Neural progenitor cell (in vitro differentiated cells): ENCODE data around the gene BCL7A. TPM values are rescaled to one million over a fixed set of nuclear protein-coding genes. Genes with fewer than 3 reads are reported as not detected.

Source experiments
- DNase-seq: peaks from one replicate; pipeline ENCODE4 v3.0.0-alpha.2; 2016; ENCODE audit warnings: low spot score
- H2AFZ ChIP-seq: fragments of 200-600 bp; sonication (generic); replicated peaks from 2 replicates; pipeline ENCODE4 v1.6.1; 2016; ENCODE audit warnings: antibody characterized with exemption
- H3F3A ChIP-seq: fragments of 200-600 bp; sonication (generic); 2 replicates; pipeline ENCODE4 v1.6.1; 2016; ENCODE audit warnings: antibody characterized with exemption, low read depth
- H3K27ac ChIP-seq: fragments of 200-600 bp; sonication (generic); 2 replicates; pipeline ENCODE4 v1.5.1; 2016; ENCODE audit warnings: mild to moderate bottlenecking
- H3K27me3 ChIP-seq: fragments of 200-600 bp; sonication (generic); 2 replicates; pipeline ENCODE4 v1.6.1; 2016; ENCODE audit warnings: mild to moderate bottlenecking, moderate library complexity
- H3K36me3 ChIP-seq: fragments of 200-600 bp; sonication (generic); 2 replicates; pipeline ENCODE4 v1.5.1; 2016
- H3K4me1 ChIP-seq: fragments of 200-600 bp; sonication (generic); 2 replicates; pipeline ENCODE4 v1.6.1; 2016; ENCODE audit warnings: mixed run types
- H3K4me2 ChIP-seq: fragments of 200-600 bp; sonication (generic); 2 replicates; pipeline ENCODE4 v1.6.1; 2016
- H3K4me3 ChIP-seq: fragments of 200-600 bp; sonication (generic); 2 replicates; pipeline ENCODE4 v1.5.1; 2016
- H3K79me2 ChIP-seq: fragments of 200-600 bp; sonication (generic); 2 replicates; pipeline ENCODE4 v1.6.1; 2016; ENCODE audit warnings: low read depth
- H3K9ac ChIP-seq: fragments of 200-600 bp; sonication (generic); 2 replicates; pipeline ENCODE4 v1.6.1; 2016
- H3K9me3 ChIP-seq: fragments of 200-600 bp; sonication (generic); 2 replicates; pipeline ENCODE4 v1.5.1; 2016; ENCODE audit warnings: low read depth
- H4K20me1 ChIP-seq: fragments of 200-600 bp; sonication (generic); 2 replicates; pipeline ENCODE4 v1.6.1; 2016; ENCODE audit warnings: low read depth
- H3K27ac Mint-ChIP-seq: 3 replicates; pipeline ENCODE4 v1.8.0; 2021; ENCODE audit warnings: mixed read lengths
- H3K27me3 Mint-ChIP-seq: 2 replicates; pipeline ENCODE4 v1.8.0; 2022; ENCODE audit warnings: low read depth, mild to moderate bottlenecking, inconsistent platforms, moderate library complexity, mixed read lengths; ENCODE audit not compliant: insufficient read depth
- H3K36me3 Mint-ChIP-seq: 3 replicates; pipeline ENCODE4 v1.8.0; 2021; ENCODE audit warnings: mixed read lengths
- H3K4me1 Mint-ChIP-seq: 3 replicates; pipeline ENCODE4 v1.8.0; 2021; ENCODE audit warnings: mixed read lengths
- H3K4me3 Mint-ChIP-seq: 3 replicates; pipeline ENCODE4 v1.8.0; 2021; ENCODE audit warnings: mild to moderate bottlenecking, moderate library complexity, mixed read lengths
- H3K9me3 Mint-ChIP-seq: 3 replicates; pipeline ENCODE4 v1.8.0; 2020; ENCODE audit warnings: mixed read lengths
- CTCF ChIP-seq: fragments of 200-600 bp; sonication (generic); IDR thresholded peaks from 2 replicates; pipeline ENCODE4 v1.5.1; 2017; ENCODE audit warnings: antibody characterized with exemption, mild to moderate bottlenecking
- EZH2 ChIP-seq: fragments of 200-600 bp; sonication (generic); IDR thresholded peaks from 2 replicates; pipeline ENCODE4 v1.6.1; 2017; ENCODE audit warnings: antibody characterized with exemption, mild to moderate bottlenecking, moderate library complexity
- EZH2phosphoT487 ChIP-seq: fragments of 200-600 bp; sonication (generic); IDR thresholded peaks from 2 replicates; pipeline ENCODE4 v1.6.1; 2017; ENCODE audit warnings: antibody characterized with exemption
- total RNA-seq: library from RNA; depleted of rRNA; stranded (reverse); fragments of >200 nt; gene quantifications from 2 replicates; pipeline ENCODE4 v1.2.3, GENCODE V29; 2015; ENCODE audit warnings: low replicate concordance

The BCL7A gene
- total RNA-seq, 1 donor from 2014 or later = 22.1 TPM

- no peak overlapping the region for H3K27ac ChIP-seq
- no peaks in the 10 kb centered on the region for H4K20me1 ChIP-seq
- no peak overlapping the region for H2AFZ ChIP-seq
- Mint-ChIP-seq H3K9me3 (peaks cover 10% of the 10 kb centered on the region), H3K27ac (no peak overlapping the region), H3K36me3 (peaks cover 4% of the 10 kb centered on the region), H3K27me3 (peaks cover 6% of the 10 kb centered on the region), H3K4me3 (no peak overlapping the region), H3K4me1 (peaks cover 3% of the 10 kb centered on the region)
- no peak for TF ChIP-seq EZH2
- TF ChIP-seq EZH2phosphoT487 = no peak
- TF ChIP-seq CTCF = no peak
- H3K79me2 ChIP-seq = no peaks in the 10 kb centered on the region
- no peak overlapping the region for H3K4me2 ChIP-seq
- no peaks in the 10 kb centered on the region for H3F3A ChIP-seq
- no peaks in the 10 kb centered on the region for H3K36me3 ChIP-seq
- H3K4me3 ChIP-seq = no peak overlapping the region
- no peaks in the 10 kb centered on the region for H3K4me1 ChIP-seq
- no peaks in the 10 kb centered on the region for H3K27me3 ChIP-seq
- H3K9me3 ChIP-seq = no peaks in the 10 kb centered on the region
- no peak overlapping the region for H3K9ac ChIP-seq
- no peak for DNase-seq
These were observed 8.5 kb upstream of the BCL7A start for GRCh38 chr12:122013136-122013535.

GRCh38 chr12:122013791-122014590 lies 7.7 kb upstream of the BCL7A start:
- Histone ChIP-seq H3K36me3 (no peaks in the 10 kb centered on the region), H4K20me1 (no peaks in the 10 kb centered on the region), H3K9ac (no peak overlapping the region), H3K4me1 (no peaks in the 10 kb centered on the region), H3K27me3 (no peaks in the 10 kb centered on the region), H3K4me2 (no peak overlapping the region), H3K27ac (no peak overlapping the region), H3K79me2 (no peaks in the 10 kb centered on the region), H2AFZ (no peak overlapping the region), H3K9me3 (no peaks in the 10 kb centered on the region), H3K4me3 (no peak overlapping the region), H3F3A (no peaks in the 10 kb centered on the region)
- Mint-ChIP-seq H3K4me3 (no peak overlapping the region), H3K36me3 (peaks cover 4% of the 10 kb centered on the region), H3K27ac (no peak overlapping the region), H3K9me3 (peaks cover 16% of the 10 kb centered on the region), H3K4me1 (peaks cover 3% of the 10 kb centered on the region), H3K27me3 (peaks cover 9% of the 10 kb centered on the region)
- TF ChIP-seq EZH2phosphoT487 = no peak
- DNase-seq = no peak

GRCh38 chr12:122014781-122015180 lies 6.9 kb upstream of the BCL7A start:
- Histone ChIP-seq H3K4me2 (no peak overlapping the region), H3K4me1 (no peaks in the 10 kb centered on the region), H4K20me1 (no peaks in the 10 kb centered on the region), H3K36me3 (no peaks in the 10 kb centered on the region), H3K9me3 (no peaks in the 10 kb centered on the region), H3K4me3 (no peak overlapping the region), H3K9ac (no peak overlapping the region), H2AFZ (no peak overlapping the region), H3K27ac (no peak overlapping the region), H3F3A (no peaks in the 10 kb centered on the region), H3K79me2 (no peaks in the 10 kb centered on the region), H3K27me3 (peaks cover 2% of the 10 kb centered on the region)
- Mint-ChIP-seq H3K27ac (no peak overlapping the region), H3K9me3 (peaks cover 22% of the 10 kb centered on the region), H3K4me3 (no peak overlapping the region), H3K27me3 (peaks cover 12% of the 10 kb centered on the region), H3K4me1 (peaks cover 3% of the 10 kb centered on the region), H3K36me3 (peaks cover 8% of the 10 kb centered on the region)
- DNase-seq = no peak
- no peak for TF ChIP-seq EZH2
- no peak for TF ChIP-seq CTCF
- TF ChIP-seq EZH2phosphoT487 = no peak

- H3K36me3 Mint-ChIP-seq = peaks cover 6% of the 10 kb centered on the region
- Histone ChIP-seq H3K36me3 (no peaks in the 10 kb centered on the region), H3K79me2 (peaks cover 22% of the 10 kb centered on the region), H3K27me3 (peaks cover 16% of the 10 kb centered on the region), H3K4me2 (no peak overlapping the region), H3K9me3 (no peaks in the 10 kb centered on the region), H3K4me1 (peaks cover 11% of the 10 kb centered on the region), H3K4me3 (no peak overlapping the region), H3K9ac (no peak overlapping the region), H4K20me1 (peaks cover 5% of the 10 kb centered on the region), H3F3A (peaks cover 8% of the 10 kb centered on the region), H3K27ac (no peak overlapping the region), H2AFZ (no peak overlapping the region)
- H3K4me1 Mint-ChIP-seq = peaks cover 15% of the 10 kb centered on the region
- TF ChIP-seq EZH2 = no peak
- TF ChIP-seq EZH2phosphoT487 = no peak
- no peak for TF ChIP-seq CTCF
- H3K4me3 Mint-ChIP-seq = no peak overlapping the region
- H3K27me3 Mint-ChIP-seq = peaks cover 15% of the 10 kb centered on the region
- DNase-seq = no peak
- peaks cover 30% of the 10 kb centered on the region for H3K9me3 Mint-ChIP-seq
- H3K27ac Mint-ChIP-seq = no peak overlapping the region
These were observed 3.2 kb upstream of the BCL7A start for GRCh38 chr12:122018457-122018856.
